Stimulated activated memory B cell treated with anti-CD40 and anti-IgM and Interleukin-4, amounts not matched to agents 10 μg/mL and 1 μg/mL and 100 μg/mL, for 72 hours (primary cell): Measurements from ENCODE around the gene GIPR.
A peak's percentile ranks its signal among the peaks of the same experiment; 100 is the strongest.
"Not testable (repeated sequence)": the region's sequence is repeated elsewhere in the genome, so short reads cannot be mapped to it uniquely, and the experiment has no call there.

Experiments used
- ATAC-seq: fragments of 150-1000 bp; cut with Tn5 transposase; 2 replicates; pipeline ENCODE4 v1.10.0; 2021
- H3K27ac Mint-ChIP-seq: one replicate; pipeline ENCODE4 v1.8.0; 2022; ENCODE audit warnings: mild to moderate bottlenecking, mixed read lengths
- H3K27me3 Mint-ChIP-seq: one replicate; pipeline ENCODE4 v1.8.0; 2022; ENCODE audit warnings: mixed read lengths
- H3K36me3 Mint-ChIP-seq: one replicate; pipeline ENCODE4 v1.8.0; 2022; ENCODE audit warnings: mixed read lengths
- H3K4me1 Mint-ChIP-seq: one replicate; pipeline ENCODE4 v1.8.0; 2022; ENCODE audit warnings: mixed read lengths
- H3K4me3 Mint-ChIP-seq: one replicate; pipeline ENCODE4 v1.8.0; 2022; ENCODE audit warnings: mild to moderate bottlenecking, moderate library complexity, mixed read lengths
- H3K9me3 Mint-ChIP-seq: one replicate; pipeline ENCODE4 v1.8.0; 2022; ENCODE audit warnings: mixed read lengths

The GIPR gene

GRCh38 chr19:45705115-45705514 lies 37.1 kb downstream of the GIPR start:
- no peak overlapping the region for H3K4me3 Mint-ChIP-seq
- H3K36me3 Mint-ChIP-seq: peaks cover 36% of the 10 kb centered on the region
- peak overlapping the region; percentile 75 for H3K27ac Mint-ChIP-seq
- no peaks in the 10 kb centered on the region for H3K27me3 Mint-ChIP-seq
- H3K9me3 Mint-ChIP-seq: no peaks in the 10 kb centered on the region
- ATAC-seq: no peak
- peaks cover 35% of the 10 kb centered on the region for H3K4me1 Mint-ChIP-seq

GRCh38 chr19:45705710-45706415 lies 37.8 kb downstream of the GIPR start:
- no peak for ATAC-seq
- Mint-ChIP-seq H3K4me1 (peaks cover 42% of the 10 kb centered on the region), H3K9me3 (no peaks in the 10 kb centered on the region), H3K36me3 (peaks cover 44% of the 10 kb centered on the region), H3K27ac (peak overlapping the region; percentile 88), H3K27me3 (no peaks in the 10 kb centered on the region), H3K4me3 (no peak overlapping the region)

GRCh38 chr19:45710356-45711130 lies 42.5 kb downstream of the GIPR start:
- Mint-ChIP-seq H3K27me3 (no peaks in the 10 kb centered on the region), H3K36me3 (peaks cover 33% of the 10 kb centered on the region), H3K4me1 (peaks cover 37% of the 10 kb centered on the region), H3K9me3 (no peaks in the 10 kb centered on the region), H3K27ac (peak overlapping the region; percentile 69), H3K4me3 (no peak overlapping the region)
- no peak for ATAC-seq

- H3K27ac Mint-ChIP-seq: no peak overlapping the region
- peaks cover 40% of the 10 kb centered on the region for H3K4me1 Mint-ChIP-seq
- no peak for ATAC-seq
- H3K9me3 Mint-ChIP-seq: no peaks in the 10 kb centered on the region
- H3K4me3 Mint-ChIP-seq: no peak overlapping the region
- H3K27me3 Mint-ChIP-seq: no peaks in the 10 kb centered on the region
- H3K36me3 Mint-ChIP-seq: peaks cover 33% of the 10 kb centered on the region
Measured at GRCh38 chr19:45711851-45712698, 44.1 kb downstream of the GIPR start.

GRCh38 chr19:45712699-45713067 lies 44.7 kb downstream of the GIPR start:
- H3K9me3 Mint-ChIP-seq: no peaks in the 10 kb centered on the region
- peaks cover 34% of the 10 kb centered on the region for H3K4me1 Mint-ChIP-seq
- no peak overlapping the region for H3K27ac Mint-ChIP-seq
- no peak for ATAC-seq
- H3K36me3 Mint-ChIP-seq: peaks cover 33% of the 10 kb centered on the region
- H3K27me3 Mint-ChIP-seq: no peaks in the 10 kb centered on the region
- H3K4me3 Mint-ChIP-seq: no peak overlapping the region

GRCh38 chr19:45713141-45713540 lies 45.1 kb downstream of the GIPR start:
- H3K36me3 Mint-ChIP-seq: peaks cover 33% of the 10 kb centered on the region
- H3K4me3 Mint-ChIP-seq: no peak overlapping the region
- H3K9me3 Mint-ChIP-seq: no peaks in the 10 kb centered on the region
- H3K4me1 Mint-ChIP-seq: peaks cover 36% of the 10 kb centered on the region
- no peak for ATAC-seq
- no peak overlapping the region for H3K27ac Mint-ChIP-seq
- H3K27me3 Mint-ChIP-seq: no peaks in the 10 kb centered on the region

GRCh38 chr19:45715139-45715538 lies 47.1 kb downstream of the GIPR start:
- H3K4me3 Mint-ChIP-seq: no peak overlapping the region
- peaks cover 43% of the 10 kb centered on the region for H3K4me1 Mint-ChIP-seq
- no peaks in the 10 kb centered on the region for H3K9me3 Mint-ChIP-seq
- H3K27ac Mint-ChIP-seq: no peak overlapping the region
- peaks cover 37% of the 10 kb centered on the region for H3K36me3 Mint-ChIP-seq
- H3K27me3 Mint-ChIP-seq: no peaks in the 10 kb centered on the region
- ATAC-seq: no peak

- no peak for ATAC-seq
- Mint-ChIP-seq H3K27me3 (no peaks in the 10 kb centered on the region), H3K36me3 (peaks cover 33% of the 10 kb centered on the region), H3K4me1 (peaks cover 32% of the 10 kb centered on the region), H3K9me3 (no peaks in the 10 kb centered on the region), H3K27ac (peak overlapping the region; percentile 78), H3K4me3 (peak overlapping the region; percentile 94)
Measured at GRCh38 chr19:45716359-45717130, 48.5 kb downstream of the GIPR start.

GRCh38 chr19:45717131-45717982 lies 49.3 kb downstream of the GIPR start:
- ATAC-seq: peak; percentile 99
- Mint-ChIP-seq H3K36me3 (peaks cover 34% of the 10 kb centered on the region), H3K4me1 (peaks cover 38% of the 10 kb centered on the region)

GRCh38 chr19:45717983-45718650 lies 50.1 kb downstream of the GIPR start:
- Mint-ChIP-seq H3K36me3 (peaks cover 34% of the 10 kb centered on the region), H3K27me3 (no peaks in the 10 kb centered on the region), H3K4me3 (peak overlapping the region; percentile 94), H3K4me1 (peaks cover 38% of the 10 kb centered on the region), H3K27ac (peak overlapping the region; percentile 78), H3K9me3 (no peaks in the 10 kb centered on the region)
- no peak for ATAC-seq

More at GRCh38 chr19:45717131-45717982, 49.3 kb downstream of the GIPR start:
- Mint-ChIP-seq H3K27me3 (no peaks in the 10 kb centered on the region), H3K4me3 (peak overlapping the region; percentile 94), H3K9me3 (no peaks in the 10 kb centered on the region), H3K27ac (peak overlapping the region; percentile 78)

- not testable (repeated sequence) for H3K4me3 Mint-ChIP-seq, H3K9me3 Mint-ChIP-seq, H3K27me3 Mint-ChIP-seq, H3K27ac Mint-ChIP-seq, ATAC-seq
- Mint-ChIP-seq H3K36me3 (peaks cover 43% of the 10 kb centered on the region), H3K4me1 (peaks cover 36% of the 10 kb centered on the region)
Measured at GRCh38 chr19:45720065-45720464, 52.0 kb downstream of the GIPR start.

- peaks cover 41% of the 10 kb centered on the region for H3K4me1 Mint-ChIP-seq
- not testable (repeated sequence) for ATAC-seq, H3K27me3 Mint-ChIP-seq, H3K9me3 Mint-ChIP-seq, H3K27ac Mint-ChIP-seq
- H3K36me3 Mint-ChIP-seq: peaks cover 11% of the 10 kb centered on the region
- H3K4me3 Mint-ChIP-seq: peak overlapping the region; percentile 56
Measured at GRCh38 chr19:45728683-45729082, 60.7 kb downstream of the GIPR start.

GRCh38 chr19:45729800-45730290 lies 61.8 kb downstream of the GIPR start:
- H3K36me3 Mint-ChIP-seq: peaks cover 6% of the 10 kb centered on the region
- peaks cover 41% of the 10 kb centered on the region for H3K4me1 Mint-ChIP-seq
- peak overlapping the region; percentile 92 for H3K27ac Mint-ChIP-seq
- no peak for ATAC-seq
- no peaks in the 10 kb centered on the region for H3K9me3 Mint-ChIP-seq
- H3K4me3 Mint-ChIP-seq: peak overlapping the region; percentile 97
- no peaks in the 10 kb centered on the region for H3K27me3 Mint-ChIP-seq
